BJ (cell line): ENCODE data around the gene TTLL4. TPM values are rescaled to one million over a fixed set of nuclear protein-coding genes. Genes with fewer than 3 reads are reported as not detected.
"Not testable (repeated sequence)": the region's sequence is repeated elsewhere in the genome, so short reads cannot be mapped to it uniquely, and the experiment has no call there.

ENCODE experiments used
- CTCF ChIA-PET: fragments of 350-600 bp; formaldehyde crosslinking; extraction: SDS; loops from one replicate; lab custom pipeline; 2021; ENCODE audit warnings: antibody characterized with exemption, inconsistent platforms; lab: Yijun Ruan, JAX
- POLR2A ChIA-PET: fragments of 300-600 bp; sonication (Branson Sonifier 250); formaldehyde crosslinking; extraction: SDS; loops from one replicate; lab custom pipeline; 2021; ENCODE audit warnings: antibody characterized with exemption; lab: Charles Lee
- DNase-seq: peaks from one replicate; pipeline ENCODE4 v3.0.0-alpha.2; 2011; ENCODE audit warnings: low read depth
- H3K27me3 ChIP-seq: 2 replicates; pipeline ENCODE4 v1.6.0; 2011; ENCODE audit warnings: low read length; ENCODE audit not compliant: control insufficient read depth, insufficient read depth
- H3K36me3 ChIP-seq: 2 replicates; pipeline ENCODE4 v1.5.1; 2011; ENCODE audit warnings: low read length; ENCODE audit not compliant: control insufficient read depth, insufficient read depth
- H3K4me3 ChIP-seq: 2 replicates; pipeline ENCODE4 v1.5.1; 2011; ENCODE audit warnings: low read depth, mild to moderate bottlenecking, control low read depth, low read length
- CTCF ChIP-seq: IDR thresholded peaks from 2 replicates; pipeline ENCODE4 v1.5.1; 2011; ENCODE audit warnings: low read depth, mild to moderate bottlenecking, control low read depth, inconsistent platforms, low read length, moderate library complexity; ENCODE audit not compliant: insufficient read depth
- polyA plus RNA-seq: library from polyadenylated mRNA; depleted of rRNA; stranded (reverse); fragments of >200 nt; gene quantifications from 2 replicates; pipeline ENCODE4 v1.2.3, GENCODE V29; 2011

The TTLL4 gene
- polyA plus RNA-seq, 1 experiment, result 14.1 TPM

GRCh38 chr2:218755198-218755566 is 44.5 kb downstream of the TTLL4 start:
- Histone ChIP-seq H3K4me3 (no peak overlapping the region), H3K36me3 (peaks cover 10% of the 10 kb centered on the region), H3K27me3 (no peaks in the 10 kb centered on the region)
- DNase-seq, result no peak
- ChIA-PET CTCF (no interaction called here), POLR2A (no interaction called here)
- TF ChIP-seq CTCF, result no peak

GRCh38 chr2:218755567-218756404 is 45.2 kb downstream of the TTLL4 start:
- TF ChIP-seq CTCF, result no peak
- CTCF ChIA-PET, result interaction anchor here (1.1 kb wide), 1 partner anchor 10 kb away, joined by 3 read pairs; no protein-coding TSS in a partner anchor

GRCh38 chr2:218756599-218757377 is 46.2 kb downstream of the TTLL4 start:
- ChIA-PET CTCF (interaction anchor here (1.1 kb wide), 3 partner anchors 9 to 91 kb away, joined by 3 to 5 read pairs (median 3); no protein-coding TSS in a partner anchor), POLR2A (no interaction called here)
- Histone ChIP-seq H3K4me3 (no peak overlapping the region), H3K27me3 (no peaks in the 10 kb centered on the region), H3K36me3 (peaks cover 9% of the 10 kb centered on the region)
- TF ChIP-seq CTCF, result no peak
- no peak for DNase-seq

More at GRCh38 chr2:218755567-218756404, 45.2 kb downstream of the TTLL4 start:
- POLR2A ChIA-PET, result no interaction called here
- Histone ChIP-seq H3K27me3 (no peaks in the 10 kb centered on the region), H3K36me3 (peaks cover 9% of the 10 kb centered on the region), H3K4me3 (no peak overlapping the region)
- no peak for DNase-seq

GRCh38 chr2:218761795-218762194 is 51.2 kb downstream of the TTLL4 start:
- DNase-seq, result no peak
- CTCF ChIA-PET, result no interaction called here
- Histone ChIP-seq H3K27me3 (no peaks in the 10 kb centered on the region), H3K4me3 (no peak overlapping the region), H3K36me3 (no peaks in the 10 kb centered on the region)
- POLR2A ChIA-PET, result no interaction called here
- TF ChIP-seq CTCF, result no peak

- H3K36me3 ChIP-seq, H3K27me3 ChIP-seq, H3K4me3 ChIP-seq, DNase-seq, POLR2A ChIA-PET: not testable (repeated sequence)
- CTCF ChIA-PET, result interaction anchor here (1.8 kb wide), 1 partner anchor 85 kb away, joined by 4 read pairs; no protein-coding TSS in a partner anchor
These were observed 62.1 kb downstream of the TTLL4 start for GRCh38 chr2:218772759-218773158.
